T-helper 1 cell treated with Interleukin-12 subunit alpha and Interleukin-12 subunit beta and Interleukin-4 antibody, amounts not matched to agents 30 ng/mL and 1 ng/mL, for 36 hours (primary cell): Measurements from ENCODE around the gene OR1N2. TPM values are rescaled to one million over a fixed set of nuclear protein-coding genes. Genes with fewer than 3 reads are reported as not detected.

Source experiments
- total RNA-seq: library from RNA; stranded (reverse); gene quantifications from 2 replicates; pipeline ENCODE4 v1.2.3, GENCODE V29; 2022

The OR1N2 gene
- total RNA-seq, 1 donor from 2014 or later, result not detected

Other genes with a start within 250 kb of the OR1N2 start
- gene PTGS1, start 182.1 kb upstream of the OR1N2 start, total RNA-seq, result 0.27 and 0.34 TPM in 2 replicates
- not detected in 2 replicates for gene OR1J1, start 75.2 kb upstream of the OR1N2 start, total RNA-seq
- gene OR1J2, start 42.3 kb upstream of the OR1N2 start, total RNA-seq, result not detected in 2 replicates
- gene OR1J4, start 34.0 kb upstream of the OR1N2 start, total RNA-seq, result not detected in 2 replicates
- not detected in 2 replicates for gene OR1N1, start 25.8 kb upstream of the OR1N2 start, total RNA-seq
- gene OR1L8, start 30.3 kb downstream of the OR1N2 start, total RNA-seq, result not detected in 2 replicates
- gene OR1Q1, start 61.6 kb downstream of the OR1N2 start, total RNA-seq, result not detected in 2 replicates
- not detected in 2 replicates for gene OR1B1, start 104.5 kb downstream of the OR1N2 start, total RNA-seq
- not detected in 2 replicates for gene OR1L1, start 108.6 kb downstream of the OR1N2 start, total RNA-seq
- not detected in 2 replicates for gene OR1L3, start 122.0 kb downstream of the OR1N2 start, total RNA-seq
- not detected in 2 replicates for gene OR1L4, start 170.9 kb downstream of the OR1N2 start, total RNA-seq
- gene OR1L6, start 189.2 kb downstream of the OR1N2 start, total RNA-seq, result not detected in 2 replicates
- not detected in 2 replicates for gene OR5C1, start 235.8 kb downstream of the OR1N2 start, total RNA-seq
- gene OR1K1, start 247.0 kb downstream of the OR1N2 start, total RNA-seq, result not detected in 2 replicates